Effector memory CD8-positive, alpha-beta T cell (primary cell): ENCODE measurements around the gene SLC4A1.

ENCODE experiments used
- ATAC-seq: fragments of 150-1000 bp; cut with Tn5 transposase; replicated peaks from 2 replicates; pipeline ENCODE4 v1.10.0; 2021; ENCODE audit warnings: mild to moderate bottlenecking, moderate library complexity
- DNase-seq, 3 experiments: peaks; one replicate each; pipeline ENCODE4 v3.0.0; 2021
- H3K27ac Mint-ChIP-seq, 2 donors: one replicate each; pipeline ENCODE4 v1.8.0; 2022; ENCODE audit warnings: mild to moderate bottlenecking in 2 of 2, mixed read lengths in 2 of 2, moderate library complexity in 2 of 2
- H3K27me3 Mint-ChIP-seq, 2 donors: one replicate each; pipeline ENCODE4 v1.8.0; 2022; ENCODE audit warnings: mixed read lengths in 2 of 2
- H3K36me3 Mint-ChIP-seq: one replicate; pipeline ENCODE4 v1.8.0; 2022; ENCODE audit warnings: mild to moderate bottlenecking, moderate library complexity, mixed read lengths; ENCODE audit not compliant: insufficient read depth
- H3K4me1 Mint-ChIP-seq, 2 donors: one replicate each; pipeline ENCODE4 v1.8.0; 2022; ENCODE audit warnings: low read depth in 2 of 2, mixed read lengths in 2 of 2
- H3K4me3 Mint-ChIP-seq, 2 donors: one replicate each; pipeline ENCODE4 v1.8.0; 2022; ENCODE audit warnings: mild to moderate bottlenecking in 2 of 2, mixed read lengths in 2 of 2, moderate library complexity in 2 of 2
- H3K9me3 Mint-ChIP-seq, 2 donors: one replicate each; pipeline ENCODE4 v1.8.0; 2022; ENCODE audit warnings: mixed read lengths in 2 of 2

The SLC4A1 gene

GRCh38 chr17:44210342-44211192 is 57.4 kb downstream of the SLC4A1 start:
- peak overlapping the region; percentile 77 to 84 for H3K27ac Mint-ChIP-seq
- H3K36me3 Mint-ChIP-seq: peaks cover 87% of the 10 kb centered on the region
- peak; percentile 90 to 95 (median 92) for DNase-seq
- no peaks in the 10 kb centered on the region for H3K27me3 Mint-ChIP-seq
- peaks cover 16 to 32% of the 10 kb centered on the region in 2 donors for H3K4me1 Mint-ChIP-seq
- H3K4me3 Mint-ChIP-seq: peak overlapping the region; percentile 58 to 70
- no peaks in the 10 kb centered on the region for H3K9me3 Mint-ChIP-seq
- ATAC-seq: peak; percentile 99

DNA sequence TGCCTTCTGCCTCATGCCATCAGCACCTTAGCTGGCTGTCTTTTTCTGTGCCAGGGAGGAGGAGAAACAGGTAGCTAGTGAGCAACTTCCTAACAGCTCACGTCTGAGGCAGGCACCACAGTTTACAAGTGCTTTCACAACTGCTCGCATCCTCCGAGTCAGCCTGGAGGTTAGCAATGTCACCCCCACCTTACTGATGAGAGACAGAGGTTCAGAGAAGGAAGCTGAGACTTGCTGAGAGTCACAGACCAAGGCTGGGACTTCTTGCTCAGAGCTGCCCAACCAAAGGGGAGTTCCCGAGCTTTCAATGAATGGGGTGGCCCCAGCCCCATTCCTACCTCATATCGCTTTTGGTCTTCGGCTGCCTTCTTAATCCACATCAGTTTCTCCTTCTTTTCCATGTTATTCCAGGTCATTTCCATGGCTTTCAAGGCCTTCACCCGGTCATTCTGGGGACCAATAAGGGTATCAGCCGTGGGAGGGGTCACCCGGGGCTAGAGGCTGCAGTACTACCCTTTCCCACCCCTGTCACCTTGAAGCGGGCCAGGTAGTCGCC is 58.1 kb downstream of the SLC4A1 start:
- peaks cover 86% of the 10 kb centered on the region for H3K36me3 Mint-ChIP-seq
- H3K27me3 Mint-ChIP-seq: no peaks in the 10 kb centered on the region
- DNase-seq (no peak), ATAC-seq (peak; percentile 6)
- H3K4me1 Mint-ChIP-seq: peaks cover 16 to 27% of the 10 kb centered on the region in 2 donors
- H3K27ac Mint-ChIP-seq: peak overlapping the region; percentile 77 to 84
- peak overlapping the region; percentile 58 to 70 for H3K4me3 Mint-ChIP-seq
- no peaks in the 10 kb centered on the region for H3K9me3 Mint-ChIP-seq

- no peaks in the 10 kb centered on the region for H3K27me3 Mint-ChIP-seq
- H3K9me3 Mint-ChIP-seq: no peaks in the 10 kb centered on the region
- peak overlapping the region in 1 of 2 donors; percentile 81 for H3K27ac Mint-ChIP-seq
- peaks cover 71% of the 10 kb centered on the region for H3K36me3 Mint-ChIP-seq
- ATAC-seq (no peak), DNase-seq (no peak)
- peaks cover 22 to 26% of the 10 kb centered on the region in 2 donors for H3K4me1 Mint-ChIP-seq
- no peak overlapping the region for H3K4me3 Mint-ChIP-seq
Observed at GRCh38 chr17:44207743-44208142, 60.2 kb downstream of the SLC4A1 start.

GRCh38 chr17:44207319-44207718 is 60.6 kb downstream of the SLC4A1 start:
- no peak for ATAC-seq
- peaks cover 22 to 26% of the 10 kb centered on the region in 2 donors for H3K4me1 Mint-ChIP-seq
- H3K27ac Mint-ChIP-seq: peak overlapping the region in 1 of 2 donors; percentile 81

DNA sequence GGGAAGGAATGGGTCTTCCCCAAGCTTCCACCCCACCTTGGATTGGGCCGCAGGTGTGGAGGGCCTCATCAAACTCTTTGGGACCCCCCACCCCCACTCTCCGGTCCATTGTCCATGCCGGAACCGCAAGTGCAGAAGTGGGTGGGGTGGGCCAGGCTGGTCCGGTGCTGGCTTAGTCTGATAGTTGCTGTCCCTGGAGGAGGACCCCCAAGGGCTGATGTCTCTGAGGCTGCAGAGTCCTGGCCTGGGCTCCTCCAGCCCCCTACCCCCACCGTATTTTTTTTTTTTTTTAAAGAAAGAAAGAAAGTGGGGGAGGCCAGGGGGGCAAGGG is 61.1 kb downstream of the SLC4A1 start:
- peaks cover 66% of the 10 kb centered on the region for H3K36me3 Mint-ChIP-seq
- peak overlapping the region in 1 of 2 donors; percentile 71 for H3K27ac Mint-ChIP-seq
- no peaks in the 10 kb centered on the region for H3K9me3 Mint-ChIP-seq
- peaks cover 22 to 26% of the 10 kb centered on the region in 2 donors for H3K4me1 Mint-ChIP-seq
- no peak for DNase-seq
- no peaks in the 10 kb centered on the region for H3K27me3 Mint-ChIP-seq
- no peak for ATAC-seq
- no peak overlapping the region for H3K4me3 Mint-ChIP-seq

More at GRCh38 chr17:44207319-44207718, 60.6 kb downstream of the SLC4A1 start:
- H3K36me3 Mint-ChIP-seq: peaks cover 69% of the 10 kb centered on the region
- H3K9me3 Mint-ChIP-seq: no peaks in the 10 kb centered on the region
- H3K4me3 Mint-ChIP-seq: no peak overlapping the region
- H3K27me3 Mint-ChIP-seq: no peaks in the 10 kb centered on the region
- DNase-seq: no peak

DNA sequence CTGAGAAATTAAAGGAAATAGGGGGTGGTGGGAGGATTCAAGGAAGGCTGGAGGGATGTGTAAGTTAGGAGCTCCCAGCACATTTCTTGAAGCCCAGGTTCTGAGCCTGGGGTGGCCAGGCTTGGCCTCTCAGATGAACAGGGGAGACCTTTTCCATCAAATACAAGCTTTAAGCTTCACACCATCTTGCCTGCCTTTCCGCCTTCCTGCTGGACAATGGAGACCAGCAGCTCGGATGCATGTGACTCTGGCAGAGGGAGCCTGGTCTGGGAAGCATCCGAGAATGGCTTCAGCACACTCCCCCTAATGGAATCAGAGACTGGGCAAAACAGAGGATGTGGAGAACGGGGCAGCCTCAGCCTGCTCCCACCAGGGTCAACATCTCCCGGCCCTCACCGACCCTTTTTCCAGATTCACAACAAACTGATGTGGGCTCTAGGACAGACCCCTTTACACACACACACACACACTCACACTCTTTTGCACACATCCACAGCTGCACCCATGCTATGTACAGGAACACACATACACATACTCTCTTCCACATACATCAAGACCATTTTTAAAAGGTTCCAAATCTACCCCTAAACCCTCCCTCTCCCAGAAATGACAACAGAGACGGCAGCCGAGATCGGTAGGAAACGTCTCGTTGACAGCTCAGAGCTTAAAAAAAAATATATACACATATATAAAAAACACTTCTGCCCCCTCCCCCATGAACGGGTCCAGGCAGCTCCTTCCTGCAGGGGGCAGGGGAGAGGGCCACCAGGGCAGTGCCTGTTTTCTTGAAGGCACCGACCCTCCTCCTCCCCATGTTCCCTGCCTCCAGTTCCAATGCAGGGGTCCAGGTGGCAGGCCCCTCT is 61.7 kb downstream of the SLC4A1 start:
- H3K36me3 Mint-ChIP-seq: peaks cover 60% of the 10 kb centered on the region
- no peaks in the 10 kb centered on the region for H3K27me3 Mint-ChIP-seq
- ATAC-seq: no peak
- peaks cover 19 to 24% of the 10 kb centered on the region in 2 donors for H3K4me1 Mint-ChIP-seq
- no peak overlapping the region for H3K4me3 Mint-ChIP-seq
- H3K9me3 Mint-ChIP-seq: no peaks in the 10 kb centered on the region
- H3K27ac Mint-ChIP-seq: peak overlapping the region; percentile 65 to 71
- no peak for DNase-seq

GRCh38 chr17:44204441-44204882 is 63.5 kb downstream of the SLC4A1 start:
- Mint-ChIP-seq H3K4me1 (peaks cover 24 to 27% of the 10 kb centered on the region in 2 donors), H3K27ac (no peak overlapping the region), H3K36me3 (peaks cover 55% of the 10 kb centered on the region), H3K9me3 (no peaks in the 10 kb centered on the region), H3K27me3 (no peaks in the 10 kb centered on the region), H3K4me3 (no peak overlapping the region)
- ATAC-seq: no peak
- DNase-seq: no peak

DNA sequence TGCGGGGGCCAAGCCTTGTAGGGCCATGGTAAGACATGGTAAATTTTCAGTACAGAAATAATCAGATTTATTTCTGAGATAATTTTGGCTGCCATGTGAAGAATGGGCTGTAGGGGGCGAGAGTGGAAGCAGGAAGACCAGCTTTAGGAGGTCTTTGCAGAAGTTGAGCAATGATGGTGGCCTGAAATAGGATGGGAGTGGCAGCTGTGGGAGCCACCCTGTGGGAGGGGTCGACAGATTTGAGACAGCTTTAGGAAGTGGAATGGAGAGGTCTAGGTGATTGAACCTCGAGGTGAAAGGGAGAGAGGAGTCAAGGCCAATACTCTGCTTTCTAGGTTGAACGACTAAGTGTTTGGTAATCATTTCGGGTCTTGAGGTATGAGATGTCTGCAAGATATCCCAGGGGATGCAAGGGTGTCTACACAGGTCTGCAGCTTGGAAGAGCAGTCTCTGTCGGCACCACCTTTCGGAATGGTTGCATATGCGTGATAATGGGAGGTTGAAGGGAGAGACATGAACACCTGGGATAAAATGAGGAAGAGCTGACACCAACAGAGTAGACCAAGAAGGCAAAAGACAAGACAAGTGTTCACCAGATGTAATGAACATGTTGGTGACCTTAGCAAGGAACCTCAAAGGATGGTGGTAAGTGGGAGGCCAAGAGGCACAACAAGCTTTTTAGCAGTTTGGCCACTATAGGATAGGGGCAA is 64.0 kb downstream of the SLC4A1 start:
- Mint-ChIP-seq H3K4me1 (peaks cover 24 to 27% of the 10 kb centered on the region in 2 donors), H3K4me3 (no peak overlapping the region)

GRCh38 chr17:44202756-44203155 is 65.2 kb downstream of the SLC4A1 start:
- DNase-seq: no peak
- H3K27ac Mint-ChIP-seq: no peak overlapping the region

More for the DNA sequence above, 64.0 kb downstream of the SLC4A1 start:
- ATAC-seq (no peak), DNase-seq (peak; percentile 46 to 61 (median 49))
- no peaks in the 10 kb centered on the region for H3K9me3 Mint-ChIP-seq
- peaks cover 49% of the 10 kb centered on the region for H3K36me3 Mint-ChIP-seq
- no peaks in the 10 kb centered on the region for H3K27me3 Mint-ChIP-seq
- H3K27ac Mint-ChIP-seq: peak overlapping the region; percentile 2 to 29

DNA sequence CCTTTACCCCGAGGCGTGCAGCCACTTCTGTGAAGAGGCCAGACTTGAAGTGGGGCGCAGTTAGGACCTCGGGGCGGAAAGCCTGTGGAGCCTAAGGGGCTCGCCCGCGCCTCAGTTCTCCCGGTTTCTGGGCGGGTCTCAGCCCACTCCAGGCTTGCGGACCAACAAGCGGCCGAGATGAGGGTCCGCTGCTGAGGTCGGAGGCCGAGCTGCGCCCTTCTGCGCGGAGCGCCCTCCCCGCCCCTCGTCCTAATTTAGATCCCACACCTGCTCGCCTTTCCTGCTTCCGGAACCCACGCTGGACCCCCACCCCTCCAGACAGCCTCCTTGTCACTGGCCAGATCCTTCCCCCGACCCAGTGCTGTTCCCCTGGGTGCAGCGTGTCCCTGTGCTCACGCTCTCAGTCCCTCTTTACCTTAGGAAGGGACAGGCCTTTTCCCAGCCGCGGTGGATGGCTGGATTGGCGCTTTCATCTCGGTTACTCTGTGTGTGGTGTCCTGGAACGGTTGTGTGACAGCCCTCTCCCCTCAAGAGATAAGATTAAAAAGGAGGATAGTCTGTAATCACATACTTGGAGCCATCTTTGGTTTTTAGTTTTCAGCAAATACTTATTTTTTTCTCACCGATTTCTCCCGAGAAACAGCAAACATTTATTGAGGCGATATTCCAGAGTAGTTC is 67.3 kb downstream of the SLC4A1 start:
- DNase-seq: no peak
- Mint-ChIP-seq H3K36me3 (peaks cover 40% of the 10 kb centered on the region), H3K27me3 (no peaks in the 10 kb centered on the region), H3K4me1 (peaks cover 35 to 38% of the 10 kb centered on the region in 2 donors), H3K4me3 (peak overlapping the region; percentile 90 to 92), H3K27ac (peak overlapping the region; percentile 92 to 96), H3K9me3 (no peaks in the 10 kb centered on the region)
- no peak for ATAC-seq

More at GRCh38 chr17:44202756-44203155, 65.2 kb downstream of the SLC4A1 start:
- no peak overlapping the region for H3K4me3 Mint-ChIP-seq
- no peak for ATAC-seq
- H3K4me1 Mint-ChIP-seq: peaks cover 31 to 32% of the 10 kb centered on the region in 2 donors
- H3K9me3 Mint-ChIP-seq: no peaks in the 10 kb centered on the region
- peaks cover 45% of the 10 kb centered on the region for H3K36me3 Mint-ChIP-seq
- no peaks in the 10 kb centered on the region for H3K27me3 Mint-ChIP-seq

DNA sequence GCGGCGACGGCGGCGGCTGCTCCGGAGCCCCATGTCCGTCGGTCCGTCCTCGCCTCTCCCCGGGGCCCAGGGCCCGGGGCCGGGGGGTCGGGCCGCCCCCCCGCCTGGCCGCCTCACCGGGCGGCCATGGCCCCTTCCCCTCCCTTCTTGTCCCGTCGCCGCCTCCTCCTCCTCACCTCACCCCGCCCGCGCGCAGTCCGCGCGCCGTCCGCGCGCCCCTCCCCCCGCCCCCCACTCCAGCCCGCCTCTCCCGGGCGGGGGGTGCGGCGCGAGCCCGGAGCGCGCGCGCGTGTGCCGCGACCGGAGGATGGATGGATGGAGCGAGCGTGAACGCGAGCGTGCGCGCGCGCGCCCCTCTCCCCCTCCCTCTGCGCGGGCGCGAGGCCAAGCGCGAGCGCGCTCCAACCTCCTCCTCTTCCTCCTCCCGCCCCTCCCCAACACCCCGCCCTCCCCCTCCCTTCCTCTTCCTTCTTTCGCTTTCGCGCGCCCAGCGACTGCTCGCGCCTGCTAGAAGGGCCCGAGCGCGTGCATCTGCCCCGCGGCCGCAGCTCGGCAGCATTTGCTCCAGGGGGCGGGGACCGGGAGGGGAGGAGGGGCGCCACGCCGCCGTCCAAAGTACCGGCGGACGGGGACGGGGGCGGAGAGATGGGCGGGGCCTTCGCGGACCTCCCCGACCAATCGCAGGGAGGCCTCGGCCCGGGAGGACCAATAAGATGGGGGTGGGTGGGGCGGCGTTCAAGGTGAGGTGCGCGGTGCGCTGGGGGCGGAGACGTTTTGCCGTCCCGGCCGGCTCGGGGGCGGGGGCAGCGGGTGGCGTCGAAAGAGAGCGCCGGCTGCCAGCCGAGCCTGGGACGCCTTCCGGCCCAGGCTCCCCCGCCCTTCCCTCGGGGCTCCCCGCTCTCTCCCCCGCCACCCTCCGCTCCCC is 68.1 kb downstream of the SLC4A1 start, which contains the start of gene ATXN7L3:
Gene ATXN7L3, minus strand, starts transcription at position 332 of the 925 bp plus-strand sequence. CDS start 1,814 bp downstream, outside the sequence.
- H3K9me3 Mint-ChIP-seq: no peaks in the 10 kb centered on the region
- peak; percentile 79 for ATAC-seq
- peaks cover 35 to 38% of the 10 kb centered on the region in 2 donors for H3K4me1 Mint-ChIP-seq
- H3K27me3 Mint-ChIP-seq: no peaks in the 10 kb centered on the region
- DNase-seq: peak; percentile 94 to 95 (median 95)
- peak within 1 kb of the TSS; percentile 90 to 92 for H3K4me3 Mint-ChIP-seq
- H3K36me3 Mint-ChIP-seq: peaks cover 40% of the 10 kb centered on the region
- peak within 1 kb of the TSS; percentile 92 to 96 for H3K27ac Mint-ChIP-seq
